Panc1 (cell line): ENCODE results near the gene TRPM5.

Experiments
- POLR2AphosphoS5 ChIP-seq: IDR thresholded peaks from 2 replicates; pipeline ENCODE4 v1.6.1; 2012; ENCODE audit warnings: mild to moderate bottlenecking, low read depth, low read length, moderate library complexity
- SIN3A ChIP-seq: IDR thresholded peaks from 2 replicates; pipeline ENCODE4 v1.6.1; 2012; ENCODE audit warnings: low read depth, mild to moderate bottlenecking, low read length, moderate library complexity, borderline replicate concordance; ENCODE audit not compliant: insufficient read depth
- TF ChIP-seq, protein P1 (sequence below): fragments of 450-650 bp; IDR thresholded peaks from 2 replicates; pipeline ENCODE4 v1.5.1; 2017; ENCODE audit warnings: mild to moderate bottlenecking
- TF ChIP-seq, protein P2 (sequence below), 2 experiments: IDR thresholded peaks; 2 replicates each; pipeline ENCODE4 v1.6.1; 2011 to 2012; ENCODE audit warnings: low read depth in 2 of 2, control low read depth in 1 of 2, low read length in 1 of 2, mild to moderate bottlenecking in 1 of 2, moderate library complexity in 1 of 2; ENCODE audit not compliant: insufficient read depth in 1 of 2

DNA sequence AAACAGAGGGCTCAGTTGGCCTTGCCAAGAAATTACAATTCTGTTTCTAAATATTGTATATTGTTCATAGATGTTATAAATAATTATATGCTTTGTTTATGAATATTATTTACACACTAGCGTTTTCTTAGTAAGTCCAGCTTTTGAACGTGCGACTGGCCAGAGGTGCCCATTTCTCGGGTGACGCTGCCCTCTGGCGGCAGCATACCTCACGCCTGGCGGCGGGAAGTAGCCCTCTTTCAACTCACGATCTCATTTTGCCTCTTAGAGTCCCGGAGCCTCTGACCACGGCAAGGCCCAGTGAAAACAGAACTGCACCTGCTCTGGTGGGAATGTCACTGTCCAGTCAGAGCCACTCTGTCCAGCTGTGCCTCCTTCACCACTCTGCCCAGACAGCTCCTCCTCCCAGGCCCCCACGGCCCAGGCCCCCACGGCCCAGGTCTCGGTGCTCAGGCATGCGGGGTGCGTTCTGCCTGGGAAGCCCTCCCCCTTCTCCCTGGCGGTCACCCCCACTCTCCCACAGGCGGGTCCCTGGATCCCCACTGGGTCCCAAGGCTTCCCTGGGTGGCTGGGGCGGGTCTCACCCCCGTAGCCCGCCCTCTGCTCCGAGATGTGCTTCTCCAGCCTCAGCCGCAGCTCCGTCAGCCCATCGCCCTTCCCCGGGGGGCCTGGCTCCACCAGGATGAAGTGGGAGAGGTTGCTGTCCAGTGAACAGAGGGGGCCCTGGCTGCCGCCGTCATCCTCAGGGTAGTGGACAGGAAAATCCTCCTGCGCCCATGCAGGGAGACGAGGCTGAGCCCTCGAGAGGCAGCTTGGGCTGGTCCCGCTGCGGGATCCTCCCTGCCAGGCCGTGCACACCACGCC lies 24.4 kb downstream of the TRPM5 start:
- TF ChIP-seq, protein P1, sequence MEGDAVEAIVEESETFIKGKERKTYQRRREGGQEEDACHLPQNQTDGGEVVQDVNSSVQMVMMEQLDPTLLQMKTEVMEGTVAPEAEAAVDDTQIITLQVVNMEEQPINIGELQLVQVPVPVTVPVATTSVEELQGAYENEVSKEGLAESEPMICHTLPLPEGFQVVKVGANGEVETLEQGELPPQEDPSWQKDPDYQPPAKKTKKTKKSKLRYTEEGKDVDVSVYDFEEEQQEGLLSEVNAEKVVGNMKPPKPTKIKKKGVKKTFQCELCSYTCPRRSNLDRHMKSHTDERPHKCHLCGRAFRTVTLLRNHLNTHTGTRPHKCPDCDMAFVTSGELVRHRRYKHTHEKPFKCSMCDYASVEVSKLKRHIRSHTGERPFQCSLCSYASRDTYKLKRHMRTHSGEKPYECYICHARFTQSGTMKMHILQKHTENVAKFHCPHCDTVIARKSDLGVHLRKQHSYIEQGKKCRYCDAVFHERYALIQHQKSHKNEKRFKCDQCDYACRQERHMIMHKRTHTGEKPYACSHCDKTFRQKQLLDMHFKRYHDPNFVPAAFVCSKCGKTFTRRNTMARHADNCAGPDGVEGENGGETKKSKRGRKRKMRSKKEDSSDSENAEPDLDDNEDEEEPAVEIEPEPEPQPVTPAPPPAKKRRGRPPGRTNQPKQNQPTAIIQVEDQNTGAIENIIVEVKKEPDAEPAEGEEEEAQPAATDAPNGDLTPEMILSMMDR = peak; percentile 97
- TF ChIP-seq POLR2AphosphoS5 (no peak), SIN3A (no peak)
- TF ChIP-seq, protein P2, sequence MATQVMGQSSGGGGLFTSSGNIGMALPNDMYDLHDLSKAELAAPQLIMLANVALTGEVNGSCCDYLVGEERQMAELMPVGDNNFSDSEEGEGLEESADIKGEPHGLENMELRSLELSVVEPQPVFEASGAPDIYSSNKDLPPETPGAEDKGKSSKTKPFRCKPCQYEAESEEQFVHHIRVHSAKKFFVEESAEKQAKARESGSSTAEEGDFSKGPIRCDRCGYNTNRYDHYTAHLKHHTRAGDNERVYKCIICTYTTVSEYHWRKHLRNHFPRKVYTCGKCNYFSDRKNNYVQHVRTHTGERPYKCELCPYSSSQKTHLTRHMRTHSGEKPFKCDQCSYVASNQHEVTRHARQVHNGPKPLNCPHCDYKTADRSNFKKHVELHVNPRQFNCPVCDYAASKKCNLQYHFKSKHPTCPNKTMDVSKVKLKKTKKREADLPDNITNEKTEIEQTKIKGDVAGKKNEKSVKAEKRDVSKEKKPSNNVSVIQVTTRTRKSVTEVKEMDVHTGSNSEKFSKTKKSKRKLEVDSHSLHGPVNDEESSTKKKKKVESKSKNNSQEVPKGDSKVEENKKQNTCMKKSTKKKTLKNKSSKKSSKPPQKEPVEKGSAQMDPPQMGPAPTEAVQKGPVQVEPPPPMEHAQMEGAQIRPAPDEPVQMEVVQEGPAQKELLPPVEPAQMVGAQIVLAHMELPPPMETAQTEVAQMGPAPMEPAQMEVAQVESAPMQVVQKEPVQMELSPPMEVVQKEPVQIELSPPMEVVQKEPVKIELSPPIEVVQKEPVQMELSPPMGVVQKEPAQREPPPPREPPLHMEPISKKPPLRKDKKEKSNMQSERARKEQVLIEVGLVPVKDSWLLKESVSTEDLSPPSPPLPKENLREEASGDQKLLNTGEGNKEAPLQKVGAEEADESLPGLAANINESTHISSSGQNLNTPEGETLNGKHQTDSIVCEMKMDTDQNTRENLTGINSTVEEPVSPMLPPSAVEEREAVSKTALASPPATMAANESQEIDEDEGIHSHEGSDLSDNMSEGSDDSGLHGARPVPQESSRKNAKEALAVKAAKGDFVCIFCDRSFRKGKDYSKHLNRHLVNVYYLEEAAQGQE (IDR thresholded peaks at IDR 0.05; ENCODE audit: insufficient read depth in 1 of 2, low read depth in 2 of 2, low read length in 1 of 2) = 0 out of 4 replicates have a peak, but pooled peaks of 1 of the 2 experiments have one; percentile 12
